GM18517 (cell line): ENCODE measurements around the gene ZNF747.

Experiments
- ATAC-seq: cut with Tn5 transposase; IDR thresholded peaks from one replicate; pipeline ENCODE4 v1.9.1; 2021; ENCODE audit warnings: mild to moderate bottlenecking, moderate library complexity; ENCODE audit not compliant: unreplicated experiment

ZNF747 gene

GRCh38 chr16:30519120-30520049 lies 15.3 kb downstream of the ZNF747 start:
- ATAC-seq, result no peak

GRCh38 chr16:30518552-30518951 lies 16.1 kb downstream of the ZNF747 start:
- no peak for ATAC-seq

- no peak for ATAC-seq
Measured at GRCh38 chr16:30515275-30515674, 19.4 kb downstream of the ZNF747 start.

- no peak for ATAC-seq
Measured at GRCh38 chr16:30511509-30511908, 23.1 kb downstream of the ZNF747 start.

- no peak for ATAC-seq
Measured at GRCh38 chr16:30510376-30510938, 24.2 kb downstream of the ZNF747 start.

GRCh38 chr16:30509081-30509765 lies 25.4 kb downstream of the ZNF747 start:
- no peak for ATAC-seq

GRCh38 chr16:30503403-30504296 lies 31.0 kb downstream of the ZNF747 start:
- ATAC-seq, result no peak

- ATAC-seq, result no peak
Measured at GRCh38 chr16:30499284-30499683, 35.4 kb downstream of the ZNF747 start.

GRCh38 chr16:30494709-30495108 lies 39.9 kb downstream of the ZNF747 start:
- ATAC-seq, result no peak

GRCh38 chr16:30493941-30494488 lies 40.6 kb downstream of the ZNF747 start:
- no peak for ATAC-seq

- no peak for ATAC-seq
Measured at GRCh38 chr16:30491744-30492308, 42.8 kb downstream of the ZNF747 start.

- ATAC-seq, result no peak
Measured at GRCh38 chr16:30491229-30491628, 43.4 kb downstream of the ZNF747 start.

GRCh38 chr16:30490210-30490609 lies 44.4 kb downstream of the ZNF747 start:
- ATAC-seq, result no peak

- ATAC-seq, result no peak
Measured at GRCh38 chr16:30488764-30489605, 45.7 kb downstream of the ZNF747 start.

GRCh38 chr16:30485818-30486436 lies 48.7 kb downstream of the ZNF747 start:
- no peak for ATAC-seq

- ATAC-seq, result no peak
Measured at GRCh38 chr16:30484887-30485286, 49.8 kb downstream of the ZNF747 start.

- ATAC-seq, result no peak
Measured at GRCh38 chr16:30482366-30482765, 52.3 kb downstream of the ZNF747 start.

GRCh38 chr16:30481381-30481780 lies 53.3 kb downstream of the ZNF747 start:
- ATAC-seq, result no peak
